Naive thymus-derived CD8-positive, alpha-beta T cell (primary cell): ENCODE measurements around the gene NPPB. TPM values are rescaled to one million over a fixed set of nuclear protein-coding genes. Genes with fewer than 3 reads are reported as not detected.

ENCODE experiments used
- ATAC-seq, 2 donors: fragments of 150-1000 bp; cut with Tn5 transposase in 1 of 2; sonication (Bioruptor Pico), chemical (Tn5 transposase) in 1 of 2; 1 replicate in 1 of 2; 2 replicates in 1 of 2; pipeline ENCODE4 v1.10.0; 2021; ENCODE audit warnings: mild to moderate bottlenecking in 2 of 2, moderate library complexity in 2 of 2
- POLR2A ChIA-PET: fragments of 350-600 bp; sonication (Branson Sonifier 250); formaldehyde crosslinking; loops from one replicate; lab custom pipeline; 2021; ENCODE audit warnings: antibody characterized with exemption; lab: Charles Lee
- DNase-seq, 10 donors: peaks; one replicate each; pipeline versions ENCODE4 v3.0.0 to v3.0.0-alpha.2; 2020 to 2022
- H3K27ac Mint-ChIP-seq, 10 donors: one replicate each; pipeline ENCODE4 v1.8.0; 2020 to 2022; ENCODE audit warnings: mild to moderate bottlenecking in 10 of 10, mixed read lengths in 10 of 10, moderate library complexity in 4 of 10, inconsistent platforms in 1 of 10
- H3K27me3 Mint-ChIP-seq, 5 donors: one replicate each; pipeline ENCODE4 v1.8.0; 2021 to 2022; ENCODE audit warnings: mixed read lengths in 5 of 5
- H3K36me3 Mint-ChIP-seq, 3 donors: one replicate each; pipeline ENCODE4 v1.8.0; 2020 to 2022; ENCODE audit warnings: mixed read lengths in 3 of 3, mild to moderate bottlenecking in 2 of 3, inconsistent platforms in 1 of 3
- H3K4me1 Mint-ChIP-seq, 4 donors: one replicate each; pipeline ENCODE4 v1.8.0; 2021 to 2022; ENCODE audit warnings: mixed read lengths in 4 of 4
- H3K4me3 Mint-ChIP-seq, 10 donors: one replicate each; pipeline ENCODE4 v1.8.0; 2020 to 2022; ENCODE audit warnings: mild to moderate bottlenecking in 10 of 10, mixed read lengths in 10 of 10, moderate library complexity in 6 of 10, inconsistent platforms in 1 of 10
- H3K9me3 Mint-ChIP-seq, 9 donors: one replicate each; pipeline ENCODE4 v1.8.0; 2020 to 2022; ENCODE audit warnings: mixed read lengths in 9 of 9, mild to moderate bottlenecking in 3 of 9, inconsistent platforms in 1 of 9, moderate library complexity in 1 of 9
- polyA plus RNA-seq, 3 donors: library from polyadenylated mRNA; unstranded; fragments of 300-500 nt; fragmentation: Illumina TruSeq; gene quantifications; one replicate each; pipeline ENCODE4 v1.2.3, GENCODE V29; 2021
- total RNA-seq, 8 experiments: library from RNA in 2 of 8; stranded (reverse) in 2 of 8; gene quantifications; one replicate each; pipeline ENCODE4 v1.2.3 and lab custom pipeline; 2021 to 2026

NPPB gene
- total and polyA plus RNA-seq, 5 experiments from 2014 or later = not detected

- no peak within 1 kb of the TSS for H3K4me3 Mint-ChIP-seq
- H3K4me1 Mint-ChIP-seq = peaks cover 0 to 9% (median 2%) of the 10 kb centered on the region in 4 donors
- ATAC-seq (no peak), DNase-seq (no peak)
- no peak within 1 kb of the TSS for H3K27ac Mint-ChIP-seq
- peaks cover 0 to 4% (median 0%) of the 10 kb centered on the region in 5 donors for H3K27me3 Mint-ChIP-seq
- POLR2A ChIA-PET = interaction anchor here (1.0 kb wide), 1 partner anchor 60 kb away, joined by 3 read pairs; no protein-coding TSS in a partner anchor
- H3K9me3 Mint-ChIP-seq = no peaks in the 10 kb centered on the region
- peaks cover 0 to 12% (median 5%) of the 10 kb centered on the region in 3 donors for H3K36me3 Mint-ChIP-seq
Observed at GRCh38 chr1:11847667-11848372, 10.9 kb downstream of the NPPB start, which contains the start of gene NPPA. Gene NPPA, minus strand, starts transcription at chr1:11847783. Its CDS starts 99 bp downstream, at chr1:11847684.

- no peak overlapping the region for H3K4me3 Mint-ChIP-seq
- no peaks in the 10 kb centered on the region for H3K27me3 Mint-ChIP-seq
- H3K9me3 Mint-ChIP-seq = no peaks in the 10 kb centered on the region
- DNase-seq (peak in 3 of 10 donors; percentile 29 to 47 (median 34)), ATAC-seq (peak; percentile 35 to 65)
- peaks cover 0 to 28% (median 7%) of the 10 kb centered on the region in 3 donors for H3K36me3 Mint-ChIP-seq
- no peak overlapping the region for H3K27ac Mint-ChIP-seq
- peaks cover 0 to 11% (median 6%) of the 10 kb centered on the region in 4 donors for H3K4me1 Mint-ChIP-seq
- POLR2A ChIA-PET = interaction anchor here (0.7 kb wide), 2 partner anchors 8 to 125 kb away, joined by 3 to 4 read pairs; no protein-coding TSS in a partner anchor
Observed at GRCh38 chr1:11845641-11846335, 13.0 kb downstream of the NPPB start.

GRCh38 chr1:11842154-11843041 is 16.3 kb downstream of the NPPB start:
- POLR2A ChIA-PET = interaction anchor here (1.2 kb wide), 1 partner anchor 67 kb away, joined by 4 read pairs; no protein-coding TSS in a partner anchor
- no peak for DNase-seq
- Mint-ChIP-seq H3K4me3 (no peak overlapping the region), H3K27ac (no peak overlapping the region), H3K4me1 (peaks cover 1 to 11% (median 7%) of the 10 kb centered on the region in 4 donors), H3K27me3 (no peaks in the 10 kb centered on the region), H3K9me3 (no peaks in the 10 kb centered on the region), H3K36me3 (peaks cover 0 to 45% (median 15%) of the 10 kb centered on the region in 3 donors)
- ATAC-seq = no peak

- H3K4me1 Mint-ChIP-seq = peaks cover 1 to 11% (median 7%) of the 10 kb centered on the region in 4 donors
- H3K27ac Mint-ChIP-seq = no peak overlapping the region
- H3K27me3 Mint-ChIP-seq = no peaks in the 10 kb centered on the region
- peaks cover 0 to 47% (median 15%) of the 10 kb centered on the region in 3 donors for H3K36me3 Mint-ChIP-seq
- no peak for ATAC-seq
- no peak overlapping the region for H3K4me3 Mint-ChIP-seq
- POLR2A ChIA-PET = interaction anchor here (1.2 kb wide), 2 partner anchors 66 to 68 kb away, joined by 4 to 6 read pairs; no protein-coding TSS in a partner anchor
- H3K9me3 Mint-ChIP-seq = no peaks in the 10 kb centered on the region
- no peak for DNase-seq
Observed at GRCh38 chr1:11841245-11842153, 17.2 kb downstream of the NPPB start.

GRCh38 chr1:11839727-11840705 is 18.7 kb downstream of the NPPB start:
- H3K27me3 Mint-ChIP-seq = no peaks in the 10 kb centered on the region
- no peak for DNase-seq
- POLR2A ChIA-PET = interaction anchor here (1.2 kb wide), 1 partner anchor 68 kb away, joined by 6 read pairs; no protein-coding TSS in a partner anchor
- no peaks in the 10 kb centered on the region for H3K9me3 Mint-ChIP-seq
- peaks cover 0 to 50% (median 15%) of the 10 kb centered on the region in 3 donors for H3K36me3 Mint-ChIP-seq
- H3K27ac Mint-ChIP-seq = no peak overlapping the region
- H3K4me3 Mint-ChIP-seq = no peak overlapping the region
- peaks cover 1 to 11% (median 4%) of the 10 kb centered on the region in 4 donors for H3K4me1 Mint-ChIP-seq
- ATAC-seq = no peak

- Mint-ChIP-seq H3K36me3 (peaks cover 0 to 58% (median 16%) of the 10 kb centered on the region in 3 donors), H3K27ac (no peak overlapping the region), H3K9me3 (no peaks in the 10 kb centered on the region), H3K4me1 (peaks cover 3 to 11% (median 4%) of the 10 kb centered on the region in 4 donors), H3K27me3 (no peaks in the 10 kb centered on the region), H3K4me3 (no peak overlapping the region)
- POLR2A ChIA-PET = interaction anchor here (2.7 kb wide), 1 partner anchor 69 kb away, joined by 22 read pairs; no protein-coding TSS in a partner anchor
- peak; percentile 56 to 83 (median 72) for DNase-seq
- ATAC-seq = peak; percentile 96 to 97
Observed at GRCh38 chr1:11838349-11839272, 20.1 kb downstream of the NPPB start.

- POLR2A ChIA-PET = interaction anchor here (0.5 to 2.7 kb wide), 3 partner anchors 8 to 767 kb away, joined by 3 to 22 read pairs (median 4); no protein-coding TSS in a partner anchor
- Mint-ChIP-seq H3K36me3 (peaks cover 0 to 65% (median 16%) of the 10 kb centered on the region in 3 donors), H3K4me1 (peaks cover 2 to 11% (median 4%) of the 10 kb centered on the region in 4 donors), H3K9me3 (no peaks in the 10 kb centered on the region), H3K4me3 (no peak overlapping the region), H3K27me3 (no peaks in the 10 kb centered on the region), H3K27ac (no peak overlapping the region)
- ATAC-seq (no peak), DNase-seq (no peak)
Observed at GRCh38 chr1:11837767-11838348, 20.9 kb downstream of the NPPB start.

- Mint-ChIP-seq H3K27ac (peak overlapping the region in 1 of 10 donors; percentile 60), H3K36me3 (peaks cover 0 to 67% (median 17%) of the 10 kb centered on the region in 3 donors)
Observed at GRCh38 chr1:11836955-11837766, 21.6 kb downstream of the NPPB start.

More at GRCh38 chr1:11836955-11837766, 21.6 kb downstream of the NPPB start:
- Mint-ChIP-seq H3K4me1 (peaks cover 2 to 5% (median 4%) of the 10 kb centered on the region in 4 donors), H3K27me3 (no peaks in the 10 kb centered on the region), H3K9me3 (no peaks in the 10 kb centered on the region), H3K4me3 (no peak overlapping the region)
- DNase-seq (no peak), ATAC-seq (no peak)
- POLR2A ChIA-PET = interaction anchor here (0.5 to 2.7 kb wide), 3 partner anchors 9 to 767 kb away, joined by 3 to 22 read pairs (median 4); no protein-coding TSS in a partner anchor
